Adrenal gland (tissue), 12 donors: ENCODE data around the gene SERINC2. TPM values are rescaled to one million over a fixed set of nuclear protein-coding genes. Genes with fewer than 3 reads are reported as not detected.
"Not testable (repeated sequence)": the region's sequence is repeated elsewhere in the genome, so short reads cannot be mapped to it uniquely, and the experiment has no call there.

Experiments
- DNase-seq, 7 donors: peaks; one replicate each; pipeline ENCODE4 v3.0.0-alpha.2; 2019 to 2020
- H3K27ac ChIP-seq, 5 donors: fragments of 200-600 bp; sonication (generic) in 4 of 5; 1 replicate in 3 of 5; 2 replicates in 2 of 5; pipeline versions ENCODE4 v1.5.1 to v1.8.0; 2016 to 2020; ENCODE audit warnings: mild to moderate bottlenecking in 1 of 5
- H3K27me3 ChIP-seq: fragments of 200-600 bp; 2 replicates; pipeline ENCODE4 v1.8.0; 2021
- H3K36me3 ChIP-seq, 2 donors: fragments of 200-600 bp; replicated peaks in 1 of 2; 1 replicate in 1 of 2; 2 replicates in 1 of 2; pipeline versions ENCODE4 v1.5.1 to v1.8.0; 2018 to 2022
- H3K4me1 ChIP-seq, 2 donors: fragments of 200-600 bp; replicated peaks in 1 of 2; 1 replicate in 1 of 2; 2 replicates in 1 of 2; pipeline versions ENCODE4 v1.5.1 to v1.8.0; 2018 to 2021
- H3K4me3 ChIP-seq, 4 donors: fragments of 200-600 bp; sonication (generic) in 3 of 4; one replicate each; pipeline ENCODE4 v1.5.1; 2016 to 2018
- H3K9me3 ChIP-seq, 3 donors: fragments of 200-600 bp; sonication (generic) in 1 of 3; replicated peaks in 1 of 3; 1 replicate in 2 of 3; 2 replicates in 1 of 3; pipeline versions ENCODE4 v1.5.1 to v1.8.0; 2016 to 2021
- CTCF ChIP-seq, 6 experiments: fragments of 450-650 bp in 4 of 6; fragments of 200-600 bp in 2 of 6; sonication (generic) in 1 of 6; IDR thresholded peaks; 1 replicate in 5 of 6; 2 replicates in 1 of 6; pipeline versions ENCODE4 v1.5.1 to v1.8.0; 2016 to 2021; ENCODE audit warnings: antibody characterized with exemption in 6 of 6, mild to moderate bottlenecking in 2 of 6, moderate library complexity in 1 of 6
- POLR2A ChIP-seq, 2 donors: fragments of 450-650 bp; IDR thresholded peaks; one replicate each; pipeline ENCODE4 v1.6.1; 2017; ENCODE audit warnings: antibody characterized with exemption in 2 of 2, mild to moderate bottlenecking in 2 of 2, moderate library complexity in 1 of 2
- WGBS, 4 donors: extraction: QIAGEN DNeasy Blood & Tissue Kit in 2 of 4; methylation state at CpG; one replicate each; pipeline versions ENCODE4 v1.1.5 to v1.1.7; 2013 to 2017; 5-methylcytosine and 5-hydroxymethylcytosine counted together
- intact Hi-C, 2 donors: fragments of 100-400 bp; cut with DNase I; formaldehyde crosslinking; loops; one replicate each; pipeline versions ENCODE4 v1.14.1 to v1.15.0; 2022 to 2023
- polyA plus RNA-seq, 3 donors: library from polyadenylated mRNA; stranded (reverse); fragments of 200-250 nt in 2 of 3; fragments of 350-450 nt in 1 of 3; fragmentation: Illumina TruSeq in 1 of 3; extraction: RNeasy Lipid Tissue Mini Kit (QIAGEN cat#74804) in 1 of 3; gene quantifications; one replicate each; pipeline ENCODE4 v1.2.3, GENCODE V29; 2013 to 2014
- total RNA-seq, 9 donors: library from RNA; depleted of rRNA in 4 of 9; stranded (reverse); fragments of >200 nt in 4 of 9; fragments of 120-200 nt in 1 of 9; fragmentation: NEBNext Ultra II Directional in 1 of 9; extraction: Animal tissue kit (Norgen Biotek cat#: 25700) in 1 of 9; gene quantifications; one replicate each; pipeline versions ENCODE4 v1.1.0 to v1.2.4, GENCODE V29; 2013 to 2023
- donor health status: healthy with polysubstance abuse.
- donor health status: Bipolar disorder and iron deficiency.
- donor health status: DM: yes; HTN: yes; CAD: no.
- donor health status: DM: no; HTN: no; CAD: no.
- donor health status: DM: no; HTN: no; CAD: no.
- donor health status: DM: yes; HTN: yes; CAD: no.

The SERINC2 gene
- total and polyA plus RNA-seq, 12 donors = 0.94 to 35.8 (median 19.2) TPM

DNA sequence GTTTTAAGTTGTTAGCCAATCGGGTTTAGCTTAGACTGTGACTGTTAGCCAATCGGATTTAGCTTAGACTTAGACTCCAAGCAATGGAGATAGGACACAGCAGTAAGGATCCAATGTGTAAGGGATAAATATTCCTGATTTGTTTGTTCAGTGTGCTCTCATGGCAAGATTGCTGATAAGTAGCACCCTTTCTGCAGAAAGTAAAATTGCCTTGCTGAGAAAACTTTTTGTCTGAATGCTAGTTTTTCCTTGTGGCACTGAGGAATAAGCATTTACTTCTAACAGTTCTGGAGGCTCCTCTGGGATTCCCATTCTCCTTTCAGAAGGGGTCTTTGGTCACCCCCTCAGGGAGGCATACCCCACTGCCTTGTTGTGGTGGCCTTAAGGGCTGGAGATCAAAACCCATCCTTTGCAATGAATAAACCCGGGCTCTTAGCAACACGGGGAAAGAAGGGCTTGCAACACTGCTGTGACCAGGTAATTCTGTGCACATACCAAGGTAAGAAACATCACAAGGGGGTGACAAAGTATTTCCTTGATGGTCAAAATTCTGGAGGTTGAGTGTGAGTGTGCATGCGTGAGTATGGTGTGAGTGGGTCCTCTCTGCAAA lies 45.4 kb downstream of the SERINC2 start:
- TF ChIP-seq CTCF (IDR thresholded peaks at IDR 0.05) (no peak), POLR2A (IDR thresholded peaks at IDR 0.05) (no peak)
- WGBS, 4 donors = 83 to 88% (median 85%) methylated on average over 5 of the region's 5 CpGs
- Histone ChIP-seq H3K27ac (no peak overlapping the region), H3K36me3 (no peaks in the 10 kb centered on the region), H3K4me1 (no peaks in the 10 kb centered on the region), H3K4me3 (no peak overlapping the region), H3K9me3 (peaks cover 0 to 19% (median 0%) of the 10 kb centered on the region in 3 donors), H3K27me3 (no peaks in the 10 kb centered on the region)
- no peak for DNase-seq
- intact Hi-C loops = loop anchor here in 1 of 2 donors (5.0 kb wide), 1 partner anchor 89 kb away; no protein-coding TSS in a partner anchor

GRCh38 chr1:31460027-31460426 lies 47.0 kb downstream of the SERINC2 start:
- Histone ChIP-seq H3K4me1 (no peaks in the 10 kb centered on the region), H3K9me3 (peaks cover 0 to 19% (median 0%) of the 10 kb centered on the region in 3 donors), H3K27me3 (no peaks in the 10 kb centered on the region), H3K36me3 (no peaks in the 10 kb centered on the region), H3K27ac (no peak overlapping the region), H3K4me3 (no peak overlapping the region)
- WGBS, 4 donors = 52 to 67% (median 54%) methylated on average over 6 of the region's 6 CpGs
- intact Hi-C loops = loop anchor here in 1 of 2 donors (5.0 kb wide), 1 partner anchor 87 kb away; no protein-coding TSS in a partner anchor
- peak in 1 of 7 donors; percentile 41 for DNase-seq
- TF ChIP-seq POLR2A (IDR thresholded peaks at IDR 0.05) = no peak
- TF ChIP-seq CTCF (IDR thresholded peaks at IDR 0.05) = peak; percentile 7 to 49 (median 34)

GRCh38 chr1:31467005-31467674 lies 54.1 kb downstream of the SERINC2 start:
- DNase-seq = no peak
- Histone ChIP-seq H3K36me3 (no peaks in the 10 kb centered on the region), H3K4me1 (no peaks in the 10 kb centered on the region), H3K27me3 (no peaks in the 10 kb centered on the region), H3K9me3 (peaks cover 0 to 15% (median 0%) of the 10 kb centered on the region in 3 donors), H3K27ac (no peak overlapping the region), H3K4me3 (no peak overlapping the region)
- intact Hi-C loops = no loop called here
- 77 to 83% (median 80%) methylated on average over 4 of the region's 4 CpGs for WGBS, 4 donors
- TF ChIP-seq CTCF (IDR thresholded peaks at IDR 0.05) = no peak
- TF ChIP-seq POLR2A (IDR thresholded peaks at IDR 0.05) = no peak

DNA sequence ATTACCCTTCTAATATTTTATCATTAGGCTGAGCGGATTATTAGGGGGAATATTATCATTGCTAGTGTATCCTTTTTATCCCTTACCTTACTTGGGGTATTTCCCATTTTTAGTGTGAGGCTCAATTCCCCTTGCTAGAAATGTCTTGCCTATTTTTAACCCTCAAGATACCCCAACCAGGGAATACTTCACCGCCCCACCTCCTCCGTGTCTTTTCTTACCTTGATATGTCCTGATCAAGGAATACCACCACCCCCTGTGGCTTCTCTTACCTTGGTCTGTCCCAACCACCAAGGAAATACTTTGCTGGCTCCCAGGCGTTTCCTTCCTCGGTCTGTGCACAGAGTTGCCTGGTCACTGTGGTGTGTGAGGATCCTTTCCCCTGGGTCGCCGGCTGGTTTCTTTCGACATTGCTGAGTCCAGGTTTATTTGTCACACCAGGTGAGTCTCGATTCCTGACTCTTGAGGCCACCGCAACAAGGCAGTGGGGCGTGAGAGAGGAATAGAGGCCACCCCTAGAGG lies 57.8 kb downstream of the SERINC2 start:
- Histone ChIP-seq H3K27me3 (no peaks in the 10 kb centered on the region), H3K4me3 (no peak overlapping the region), H3K36me3 (no peaks in the 10 kb centered on the region), H3K4me1 (no peaks in the 10 kb centered on the region), H3K27ac (no peak overlapping the region), H3K9me3 (peaks cover 0 to 15% (median 0%) of the 10 kb centered on the region in 3 donors)
- no peak for TF ChIP-seq CTCF (IDR thresholded peaks at IDR 0.05)
- no peak for TF ChIP-seq POLR2A (IDR thresholded peaks at IDR 0.05)
- intact Hi-C loops = no loop called here
- no peak for DNase-seq
- WGBS, 4 donors = 84 to 90% (median 88%) methylated on average over 11 of the region's 11 CpGs

DNA sequence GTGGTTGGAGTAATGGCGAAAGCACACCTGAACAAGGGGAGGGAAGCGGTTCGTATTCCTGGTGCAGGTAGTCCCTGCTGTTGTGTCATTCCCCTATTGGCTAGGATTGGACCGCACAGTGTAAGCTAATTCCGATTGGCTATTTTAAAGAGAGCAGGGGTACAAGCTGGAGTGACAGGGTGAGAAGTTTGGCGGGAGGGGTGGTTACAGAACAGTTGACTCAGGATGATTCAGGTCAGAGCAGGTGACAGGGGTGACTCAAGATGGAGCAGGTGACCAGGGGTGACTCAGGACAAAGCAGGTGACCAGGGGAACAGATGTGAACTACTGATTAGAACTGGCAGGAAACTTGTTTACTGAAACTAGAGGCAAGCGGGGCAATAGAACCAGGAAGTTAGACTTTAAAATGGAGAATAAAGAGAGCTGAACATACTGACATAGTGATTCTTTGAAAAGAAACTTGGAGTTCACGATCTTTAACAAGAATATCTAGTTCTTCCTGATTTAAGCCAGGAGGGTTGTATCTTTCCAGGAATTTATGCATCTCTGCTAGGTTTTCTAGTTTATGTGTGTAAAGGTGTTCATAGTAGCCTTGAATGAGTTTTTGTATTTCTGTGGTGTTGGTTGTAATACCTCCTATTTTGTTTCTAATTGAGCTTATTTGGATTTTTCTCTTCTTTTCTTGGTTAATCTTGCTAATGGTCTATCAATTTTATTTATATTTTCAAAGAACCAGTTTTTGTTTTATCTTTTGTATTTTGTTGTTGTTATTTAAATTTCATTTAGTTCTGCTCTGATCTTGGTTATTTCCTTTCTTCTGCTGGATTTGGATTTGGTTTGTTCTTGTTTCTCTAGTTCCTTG lies 58.7 kb downstream of the SERINC2 start:
- intact Hi-C loops, H3K27ac ChIP-seq, H3K4me3 ChIP-seq, H3K36me3 ChIP-seq, H3K27me3 ChIP-seq, H3K4me1 ChIP-seq: not testable (repeated sequence)
- peaks cover 0 to 11% (median 0%) of the 10 kb centered on the region in 3 donors for H3K9me3 ChIP-seq
- peak in 4 of 7 donors; percentile 23 to 32 (median 28) for DNase-seq
- WGBS, 4 donors = 76 to 85% (median 79%) methylated on average over 7 to 8 of the region's 8 CpGs

- H3K27ac ChIP-seq, H3K36me3 ChIP-seq, H3K4me3 ChIP-seq, H3K9me3 ChIP-seq, H3K4me1 ChIP-seq, intact Hi-C loops, H3K27me3 ChIP-seq, DNase-seq: not testable (repeated sequence)
- WGBS, 4 donors = 71 to 94% (median 87%) methylated on average over 4 of the region's 4 CpGs
These were observed 59.3 kb downstream of the SERINC2 start for GRCh38 chr1:31472314-31472651.
